Hindlimb muscle (tissue), 1 donor: ENCODE results near the gene SLIRP. TPM values are rescaled to one million over a fixed set of nuclear protein-coding genes. Genes with fewer than 3 reads are reported as not detected.
"Not testable (repeated sequence)": the region's sequence is repeated elsewhere in the genome, so short reads cannot be mapped to it uniquely, and the experiment has no call there.

ENCODE experiments used
- DNase-seq: peaks from one replicate; pipeline ENCODE4 v3.0.0-alpha.2; 2013
- polyA plus RNA-seq: library from polyadenylated mRNA; unstranded; fragments of 120-200 nt; gene quantifications from one replicate; pipeline ENCODE4 v1.2.1, GENCODE V29; 2013; ENCODE audit not compliant: insufficient read length

SLIRP gene
- polyA plus RNA-seq, 1 donor: 63.4 TPM

DNA sequence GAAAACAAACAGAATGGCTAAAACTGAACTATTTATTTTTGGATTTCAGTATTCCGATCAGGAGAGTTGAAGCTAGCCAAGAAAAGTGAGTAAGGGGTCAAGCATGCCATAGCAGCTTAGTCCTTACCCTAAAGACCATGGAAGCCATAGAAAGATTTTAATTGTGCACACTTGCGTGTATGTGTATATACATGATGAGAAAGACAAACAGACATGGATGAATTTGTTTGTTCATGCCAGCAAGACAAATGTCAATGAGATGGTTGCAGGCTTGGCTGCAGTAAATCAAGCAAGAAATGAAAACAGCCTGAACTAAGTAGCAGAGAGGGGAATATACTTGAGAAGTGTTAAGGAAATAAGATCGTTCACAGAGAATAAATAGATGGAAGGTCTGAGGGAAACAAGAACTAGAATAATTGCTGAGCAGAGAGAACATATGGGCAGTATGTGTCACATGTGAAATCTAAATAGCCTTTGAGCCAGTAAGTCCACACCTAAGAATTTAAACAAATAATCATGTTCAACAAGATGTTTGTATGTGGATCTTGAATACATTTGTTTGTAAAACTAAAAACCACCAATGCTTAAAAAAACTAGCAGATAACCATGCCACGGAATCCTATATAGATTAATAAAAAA lies 38.3 kb downstream of the SLIRP start:
- no peak for DNase-seq

DNA sequence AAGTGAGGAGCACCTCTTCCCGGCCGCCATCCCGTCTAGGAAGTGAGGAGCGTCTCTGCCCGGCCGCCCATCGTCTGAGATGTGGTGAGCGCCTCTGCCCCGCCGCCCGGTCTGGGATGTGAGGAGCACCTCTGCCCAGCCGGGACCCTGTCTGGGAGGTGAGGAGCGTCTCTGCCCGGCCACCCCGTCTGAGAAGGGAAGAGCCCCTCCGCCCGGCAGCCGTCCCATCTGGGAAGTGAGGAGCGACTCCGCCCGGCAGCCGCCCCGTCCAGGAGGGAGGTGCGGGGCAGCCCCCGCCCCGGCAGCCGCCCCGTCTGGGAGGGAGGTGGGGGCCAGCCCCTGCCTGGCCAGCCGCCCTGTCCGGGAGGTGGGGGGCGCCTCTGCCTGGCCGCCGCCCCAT lies 39.5 kb downstream of the SLIRP start:
- DNase-seq: not testable (repeated sequence)

DNA sequence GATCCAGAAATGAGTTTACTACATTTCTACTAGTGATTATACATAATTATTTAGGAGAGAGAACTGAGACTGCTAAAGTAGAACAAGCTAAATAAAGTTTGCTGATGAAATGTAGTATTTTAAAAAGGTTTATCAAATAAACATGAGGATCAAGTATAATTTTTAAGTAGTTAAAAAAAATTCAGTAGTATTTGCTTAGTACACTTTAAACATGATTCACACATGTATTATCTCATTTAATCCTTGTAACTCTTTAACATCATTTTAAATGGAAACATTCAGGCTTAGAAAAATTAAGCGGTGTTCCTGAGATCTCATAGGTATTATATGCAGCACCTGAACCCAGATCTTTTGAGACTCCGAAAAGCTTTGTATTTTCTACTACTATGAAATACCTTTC lies 44.4 kb downstream of the SLIRP start:
- no peak for DNase-seq

DNA sequence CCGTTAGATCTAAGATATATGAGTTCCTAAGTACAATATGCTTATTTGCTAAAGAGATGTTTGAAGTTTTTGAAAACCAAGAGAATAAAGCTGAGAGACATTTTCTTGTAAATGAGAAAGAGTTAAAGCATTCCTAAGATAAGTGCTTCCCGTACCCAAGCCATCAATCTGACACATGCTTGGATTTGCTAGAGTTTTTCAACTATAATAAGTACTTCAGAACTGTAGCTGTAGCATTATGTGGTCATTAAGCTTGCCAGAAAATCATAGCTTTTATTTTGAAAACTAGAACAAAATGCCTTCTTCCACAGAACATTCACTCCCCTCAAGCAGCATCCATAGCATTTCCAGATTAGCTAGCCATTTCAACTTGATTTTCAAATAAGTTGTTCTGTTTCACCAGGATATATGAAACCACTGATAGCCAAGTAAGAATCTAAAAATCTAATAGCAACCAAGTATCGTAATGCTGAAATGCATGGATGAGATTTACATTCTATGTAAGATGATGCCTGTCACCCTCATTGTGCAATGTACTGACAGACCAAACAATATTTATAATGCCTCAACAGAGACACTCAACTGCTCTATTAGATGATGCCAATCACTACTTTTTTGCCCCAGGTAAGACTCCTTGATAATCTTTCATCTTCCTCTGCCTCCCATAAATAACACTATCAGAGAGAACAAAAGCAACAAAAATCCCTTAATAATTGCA lies 45.1 kb downstream of the SLIRP start:
- no peak for DNase-seq

DNA sequence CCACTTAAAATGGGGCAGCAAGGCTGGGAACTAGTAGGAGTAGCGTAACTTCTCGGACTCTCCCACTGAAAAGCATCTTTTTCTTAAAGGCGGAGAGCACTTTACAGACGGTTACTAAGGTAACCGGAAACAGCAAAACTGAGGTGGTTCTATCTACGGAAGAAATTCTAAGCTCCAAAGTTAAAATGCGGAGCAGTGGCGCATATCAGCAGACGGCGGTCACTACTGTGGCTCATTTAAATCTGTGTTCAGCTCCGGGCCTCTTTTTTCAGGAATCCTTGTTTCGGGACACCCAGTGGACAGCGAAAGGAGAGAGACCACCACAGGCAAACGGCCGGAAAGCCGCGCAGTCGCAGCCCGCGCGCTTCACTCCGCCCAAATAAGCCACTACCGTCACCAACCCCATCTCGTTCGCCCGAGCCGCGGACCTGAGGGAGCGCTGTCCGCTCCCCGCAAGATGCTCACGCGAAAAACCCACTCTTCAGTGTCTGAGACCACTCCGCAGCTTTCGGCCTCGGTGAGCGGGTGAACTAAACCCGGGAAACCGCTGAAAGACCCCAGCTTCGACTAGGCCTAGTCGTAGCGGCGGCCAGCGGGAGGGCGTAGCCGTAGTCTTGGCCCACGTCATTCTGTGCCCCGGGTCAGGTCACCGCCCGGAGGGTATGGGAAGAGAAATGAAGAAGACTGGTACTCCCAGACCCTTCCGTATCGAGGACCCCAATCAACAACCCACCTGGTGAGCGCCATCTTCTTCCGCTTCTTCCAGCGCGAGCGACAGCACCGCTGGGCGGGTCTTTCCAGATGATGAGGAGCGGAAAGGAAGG lies 52.7 kb downstream of the SLIRP start, which contains the start of gene SNW1:
Gene SNW1 (minus strand): TSS at position 776 of the 824 bp plus-strand sequence. CDS start 29 bp downstream, at position 747.
- peak; percentile 97 for DNase-seq

DNA sequence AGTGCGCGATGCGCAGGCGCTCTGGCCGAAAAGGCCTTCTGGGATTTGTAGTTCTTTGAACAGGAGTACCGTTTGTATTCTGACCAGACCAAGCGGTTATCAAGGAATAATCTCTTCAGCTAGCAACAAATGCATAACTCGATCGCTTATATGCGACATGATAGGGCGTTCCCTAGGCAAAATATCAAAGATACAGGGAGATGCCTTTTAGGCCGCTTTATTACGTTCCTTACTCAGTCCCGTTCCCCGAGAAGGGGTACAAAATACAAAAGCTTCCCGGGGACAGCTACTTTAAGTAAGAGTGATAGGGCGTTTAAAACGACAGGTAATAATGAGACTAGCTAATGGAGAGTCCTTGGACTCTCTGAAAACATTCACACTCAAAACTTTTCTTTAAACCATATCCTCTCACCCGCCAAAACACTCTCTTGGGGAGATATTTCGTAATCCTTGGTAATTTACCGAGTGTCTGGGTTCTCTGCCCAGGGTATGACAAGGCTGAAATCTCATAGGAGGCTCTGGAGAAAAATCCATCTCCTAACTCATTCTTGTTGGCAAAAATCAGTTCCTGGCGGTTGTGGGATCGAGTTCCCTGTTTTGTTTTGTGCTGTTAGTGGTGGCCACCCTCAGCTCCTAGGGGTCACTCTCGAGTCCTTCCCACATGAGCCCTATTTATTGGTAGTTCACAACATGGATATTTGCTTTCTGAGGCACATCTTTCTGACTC lies 53.5 kb downstream of the SLIRP start:
- DNase-seq: no peak

DNA sequence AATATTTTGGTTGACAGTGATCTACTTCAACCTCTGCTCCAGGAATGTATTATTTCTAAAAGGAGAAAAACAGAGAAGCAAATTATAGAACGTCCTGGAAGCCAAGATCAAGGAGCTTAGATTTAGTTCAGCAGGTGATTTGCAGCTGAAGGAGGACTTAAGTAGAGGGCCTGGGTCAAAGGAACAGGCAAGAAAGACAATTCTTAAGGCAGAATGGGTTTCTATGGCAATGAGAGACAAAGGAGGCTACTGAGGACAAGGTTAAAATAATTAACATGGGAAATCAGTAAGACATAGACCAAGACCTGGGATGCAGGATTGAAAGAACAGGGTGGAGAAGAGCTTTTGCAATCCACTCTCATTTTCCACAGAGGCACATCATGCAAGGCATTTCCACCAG lies 55.4 kb downstream of the SLIRP start:
- no peak for DNase-seq

DNA sequence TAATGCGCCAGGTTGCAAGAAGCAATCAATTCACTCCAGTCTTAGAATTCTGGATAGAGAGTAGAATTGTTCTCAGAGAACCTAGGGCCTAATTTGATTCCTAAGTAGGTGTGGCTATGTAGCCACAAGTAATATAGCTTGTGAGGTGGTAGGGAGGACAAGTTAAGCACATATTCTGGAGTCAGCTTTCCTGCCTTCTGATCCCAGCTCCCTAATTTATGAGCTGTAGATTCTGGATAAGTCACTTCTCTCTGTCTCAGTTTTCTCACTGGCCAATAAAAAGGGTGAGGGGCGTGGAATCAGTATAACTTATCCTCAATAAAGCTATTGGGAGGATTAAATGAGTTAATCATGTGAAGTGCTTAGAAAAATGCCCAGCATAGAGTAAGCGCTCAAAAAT lies 56.1 kb downstream of the SLIRP start:
- DNase-seq: no peak

Other genes with a start within 250 kb of the SLIRP start
- 0.10 TPM for gene ISM2, start 209.3 kb upstream of the SLIRP start, polyA plus RNA-seq
- 20.3 TPM for gene SPTLC2, start 91.5 kb upstream of the SLIRP start, polyA plus RNA-seq
- gene ALKBH1, start 80 bp upstream of the SLIRP start, polyA plus RNA-seq: 13.3 TPM
- 52.5 TPM for gene SNW1, start 53.1 kb downstream of the SLIRP start, polyA plus RNA-seq
- 8.4 TPM for gene ADCK1, start 92.0 kb downstream of the SLIRP start, polyA plus RNA-seq